Ovary (tissue), 9 donors: ENCODE results near the gene SFXN5. TPM values are rescaled to one million over a fixed set of nuclear protein-coding genes. Genes with fewer than 3 reads are reported as not detected.

Experiments used
- DNase-seq, 5 donors: peaks; one replicate each; pipeline ENCODE4 v3.0.0-alpha.2; 2019 to 2020
- H3K27ac ChIP-seq, 2 donors: fragments of 200-600 bp; one replicate each; pipeline versions ENCODE4 v1.5.1 to v1.8.0; 2019 to 2022
- H3K27me3 ChIP-seq: fragments of 200-600 bp; one replicate; pipeline ENCODE4 v1.8.0; 2022
- H3K36me3 ChIP-seq: fragments of 200-600 bp; sonication (generic); one replicate; pipeline ENCODE4 v1.5.1; 2019
- H3K4me1 ChIP-seq: one replicate; pipeline ENCODE4 v1.8.1; 2013; ENCODE audit warnings: mild to moderate bottlenecking, moderate library complexity; ENCODE audit not compliant: insufficient read depth
- H3K4me3 ChIP-seq: fragments of 200-600 bp; sonication (generic); one replicate; pipeline ENCODE4 v1.5.1; 2017
- H3K9me3 ChIP-seq, 2 donors: fragments of 200-600 bp in 1 of 2; sonication (generic) in 1 of 2; one replicate each; pipeline versions ENCODE4 v1.5.1 to v1.8.1; 2013 to 2019; ENCODE audit warnings: mild to moderate bottlenecking in 1 of 2, moderate library complexity in 1 of 2
- EP300 ChIP-seq: sonication (generic); formaldehyde crosslinking; IDR thresholded peaks from one replicate; pipeline ENCODE4 v1.6.1; 2017; ENCODE audit warnings: antibody characterized with exemption
- POLR2A ChIP-seq: fragments of 450-650 bp; IDR thresholded peaks from one replicate; pipeline ENCODE4 v1.6.1; 2017; ENCODE audit warnings: antibody characterized with exemption, mild to moderate bottlenecking, moderate library complexity
- WGBS, 3 donors: extraction: QIAGEN DNeasy Blood & Tissue Kit in 1 of 3; methylation state at CpG; one replicate each; pipeline versions ENCODE4 v1.1.5 to v1.1.7; 2013 to 2017; 5-methylcytosine and 5-hydroxymethylcytosine counted together
- intact Hi-C, 4 donors: fragments of 100-400 bp; cut with DNase I; formaldehyde crosslinking; loops; one replicate each; pipeline versions ENCODE4 v1.11.0 to v1.15.1; 2022 to 2023
- polyA plus RNA-seq, 2 donors: library from polyadenylated mRNA; stranded (reverse); fragments of 200-250 nt in 1 of 2; fragments of 350-450 nt in 1 of 2; fragmentation: Illumina TruSeq in 1 of 2; extraction: RNeasy Lipid Tissue Mini Kit (QIAGEN cat#74804) in 1 of 2; gene quantifications; one replicate each; pipeline ENCODE4 v1.2.3, GENCODE V29; 2013 to 2014
- total RNA-seq, 7 donors: library from RNA; depleted of rRNA in 2 of 7; stranded (reverse); fragments of >200 nt in 2 of 7; fragmentation: NEBNext Ultra II Directional in 3 of 7; extraction: Animal tissue kit (Norgen Biotek cat#: 25700) in 3 of 7; gene quantifications; one replicate each; pipeline versions ENCODE4 v1.1.0 to v1.2.4, GENCODE V29; 2016 to 2023
- TF ChIP-seq, protein P1 (sequence below), 3 donors: fragments of 450-650 bp in 2 of 3; fragments of 200-600 bp in 1 of 3; IDR thresholded peaks; one replicate each; pipeline versions ENCODE4 v1.5.1 to v1.8.0; 2016 to 2022; ENCODE audit warnings: antibody characterized with exemption in 3 of 3, mild to moderate bottlenecking in 1 of 3
- donor health status: DM: no; HTN: no; CAD: no; lungs with moderate emphysema.
- donor health status: DM: no; HTN: no; CAD: no.
- donor health status: Bipolar disorder and iron deficiency.
- donor health status: DM: yes; HTN: yes; CAD: no.
- donor health status: DM: no; HTN: no; CAD: no.
- donor health status: DM: yes; HTN: yes; CAD: no.

The SFXN5 gene
- total and polyA plus RNA-seq, 9 donors, result 4.3 to 19.3 (median 11.6) TPM

DNA sequence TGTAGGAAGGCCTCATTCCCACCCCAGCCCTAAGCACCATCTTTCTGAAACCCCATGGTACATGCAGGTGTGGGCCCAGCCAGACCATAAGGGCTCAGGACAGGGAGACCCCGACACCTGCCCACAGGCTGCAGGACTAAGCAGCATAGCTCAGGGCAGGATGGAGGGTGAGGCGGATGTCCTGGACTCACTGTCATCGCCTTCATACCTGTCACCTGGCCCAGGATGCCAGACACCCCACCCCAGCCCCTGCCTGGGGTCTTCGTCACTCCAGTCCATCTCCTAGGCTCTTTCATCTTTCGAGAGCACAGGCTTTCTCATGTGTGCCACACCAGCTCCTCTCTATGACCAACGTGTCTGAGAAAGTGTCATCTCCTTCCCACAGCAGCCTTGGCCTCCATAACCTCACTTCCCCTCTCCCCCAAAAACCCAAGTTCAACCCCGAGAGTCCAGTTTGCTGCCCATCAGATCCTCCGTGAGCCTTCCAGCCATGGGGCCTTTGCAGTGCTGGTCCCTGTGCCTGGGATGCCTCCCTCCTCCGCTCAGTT, 82.7 kb downstream of the SFXN5 start:
- Histone ChIP-seq H3K9me3 (no peaks in the 10 kb centered on the region), H3K4me1 (peaks cover 6% of the 10 kb centered on the region), H3K27ac (no peak overlapping the region), H3K4me3 (no peak overlapping the region), H3K27me3 (no peaks in the 10 kb centered on the region), H3K36me3 (no peaks in the 10 kb centered on the region)
- WGBS, 3 donors, result 83 to 90% (median 87%) methylated on average over 9 of the region's 9 CpGs
- peak in 2 of 5 donors; percentile 6 to 8 for DNase-seq
- intact Hi-C loops, result no loop called here
- no peak for TF ChIP-seq EP300
- TF ChIP-seq, protein P1, sequence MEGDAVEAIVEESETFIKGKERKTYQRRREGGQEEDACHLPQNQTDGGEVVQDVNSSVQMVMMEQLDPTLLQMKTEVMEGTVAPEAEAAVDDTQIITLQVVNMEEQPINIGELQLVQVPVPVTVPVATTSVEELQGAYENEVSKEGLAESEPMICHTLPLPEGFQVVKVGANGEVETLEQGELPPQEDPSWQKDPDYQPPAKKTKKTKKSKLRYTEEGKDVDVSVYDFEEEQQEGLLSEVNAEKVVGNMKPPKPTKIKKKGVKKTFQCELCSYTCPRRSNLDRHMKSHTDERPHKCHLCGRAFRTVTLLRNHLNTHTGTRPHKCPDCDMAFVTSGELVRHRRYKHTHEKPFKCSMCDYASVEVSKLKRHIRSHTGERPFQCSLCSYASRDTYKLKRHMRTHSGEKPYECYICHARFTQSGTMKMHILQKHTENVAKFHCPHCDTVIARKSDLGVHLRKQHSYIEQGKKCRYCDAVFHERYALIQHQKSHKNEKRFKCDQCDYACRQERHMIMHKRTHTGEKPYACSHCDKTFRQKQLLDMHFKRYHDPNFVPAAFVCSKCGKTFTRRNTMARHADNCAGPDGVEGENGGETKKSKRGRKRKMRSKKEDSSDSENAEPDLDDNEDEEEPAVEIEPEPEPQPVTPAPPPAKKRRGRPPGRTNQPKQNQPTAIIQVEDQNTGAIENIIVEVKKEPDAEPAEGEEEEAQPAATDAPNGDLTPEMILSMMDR (IDR thresholded peaks at IDR 0.05), result no peak

DNA sequence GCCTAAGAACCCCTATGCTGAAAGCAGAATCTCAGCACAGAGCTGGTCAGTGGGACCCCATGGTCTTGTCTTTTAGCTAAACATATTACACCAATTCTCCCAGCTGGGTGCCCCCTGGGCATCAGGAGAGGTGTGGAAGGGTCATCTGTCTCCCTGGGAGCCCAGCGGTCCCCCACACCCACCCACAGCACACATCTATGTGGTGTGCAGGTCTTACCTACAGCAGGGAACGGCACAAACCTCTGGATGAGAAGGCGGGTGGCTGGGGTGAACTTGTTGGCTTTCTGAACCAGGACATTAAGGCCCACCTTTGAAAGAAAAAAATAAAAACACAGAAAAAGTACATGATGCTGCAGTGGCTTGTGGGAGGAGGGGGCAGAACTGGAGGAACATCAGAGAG, 83.5 kb downstream of the SFXN5 start:
- H3K36me3 ChIP-seq, result no peaks in the 10 kb centered on the region
- intact Hi-C loops, result no loop called here
- peak in 1 of 5 donors; percentile 6 for DNase-seq
- H3K4me1 ChIP-seq, result peaks cover 8% of the 10 kb centered on the region
- no peak overlapping the region for H3K27ac ChIP-seq
- no peaks in the 10 kb centered on the region for H3K27me3 ChIP-seq
- no peak overlapping the region for H3K4me3 ChIP-seq
- no peaks in the 10 kb centered on the region for H3K9me3 ChIP-seq
- 90 to 98% (median 93%) methylated on average over 3 of the region's 3 CpGs for WGBS, 3 donors
- TF ChIP-seq, protein P1 (IDR thresholded peaks at IDR 0.05), result no peak
- no peak for TF ChIP-seq POLR2A
- TF ChIP-seq EP300, result no peak

- no peaks in the 10 kb centered on the region for H3K9me3 ChIP-seq
- WGBS, 3 donors, result 79 to 81% (median 81%) methylated on average over 12 of the region's 12 CpGs
- no peaks in the 10 kb centered on the region for H3K36me3 ChIP-seq
- intact Hi-C loops, result no loop called here
- TF ChIP-seq EP300, result no peak
- no peak overlapping the region for H3K4me3 ChIP-seq
- H3K4me1 ChIP-seq, result peaks cover 8% of the 10 kb centered on the region
- no peak overlapping the region for H3K27ac ChIP-seq
- DNase-seq, result no peak
- no peaks in the 10 kb centered on the region for H3K27me3 ChIP-seq
These were observed 85.4 kb downstream of the SFXN5 start for GRCh38 chr2:72985891-72986683.

DNA sequence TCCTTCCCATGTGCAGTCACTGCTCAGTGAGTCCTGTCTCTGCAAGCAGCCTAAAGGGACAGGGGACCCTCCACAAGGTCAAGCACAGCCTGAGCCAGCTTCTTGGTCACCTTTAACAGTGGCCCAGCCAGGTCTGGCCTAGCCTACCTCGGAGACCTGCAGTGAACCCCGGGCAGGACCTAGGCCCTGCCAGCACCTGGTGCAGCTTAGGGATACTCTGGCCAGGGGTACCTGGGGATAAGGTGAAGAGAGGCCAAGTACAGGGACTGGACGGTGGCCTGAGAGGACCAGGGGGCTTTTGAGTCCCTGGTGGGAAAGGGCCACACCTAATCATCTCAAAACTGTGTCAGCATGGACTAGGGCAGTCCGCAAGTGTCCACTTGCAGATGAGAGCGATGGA, 86.4 kb downstream of the SFXN5 start:
- TF ChIP-seq EP300 (no peak), POLR2A (no peak)
- TF ChIP-seq, protein P1 (IDR thresholded peaks at IDR 0.05), result no peak
- Histone ChIP-seq H3K9me3 (no peaks in the 10 kb centered on the region), H3K27me3 (no peaks in the 10 kb centered on the region), H3K4me3 (no peak overlapping the region), H3K36me3 (no peaks in the 10 kb centered on the region), H3K4me1 (peaks cover 8% of the 10 kb centered on the region), H3K27ac (no peak overlapping the region)
- intact Hi-C loops, result no loop called here
- no peak for DNase-seq
- WGBS, 3 donors, result 94 to 97% (median 95%) methylated on average over 5 of the region's 5 CpGs

DNA sequence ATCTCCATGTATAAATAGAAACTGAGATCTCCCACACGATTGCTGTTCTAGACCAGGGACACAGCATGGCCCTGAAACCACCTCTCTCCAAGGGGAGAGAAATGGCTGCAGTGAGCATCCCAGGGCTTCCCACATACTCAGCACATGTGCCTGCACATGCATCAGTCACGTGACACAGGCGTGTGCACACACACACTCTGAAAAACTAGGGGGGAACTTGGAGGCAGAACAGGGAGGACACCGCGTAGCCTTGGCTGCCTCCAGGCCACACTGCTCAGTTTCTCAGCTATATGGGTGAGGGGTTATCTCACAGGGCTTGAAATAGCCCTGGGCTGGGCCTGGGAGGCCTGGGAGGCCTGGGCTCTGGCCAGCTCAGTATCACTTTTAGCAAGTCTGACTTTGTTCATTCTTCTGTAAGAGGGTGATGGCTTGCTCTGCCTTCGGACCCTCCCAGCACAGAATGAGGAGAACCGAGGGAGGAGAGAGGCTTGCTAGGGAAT, 87.3 kb downstream of the SFXN5 start:
- intact Hi-C loops, result no loop called here
- Histone ChIP-seq H3K4me3 (no peak overlapping the region), H3K9me3 (no peaks in the 10 kb centered on the region), H3K4me1 (peaks cover 8% of the 10 kb centered on the region), H3K36me3 (no peaks in the 10 kb centered on the region), H3K27me3 (no peaks in the 10 kb centered on the region), H3K27ac (no peak overlapping the region)
- WGBS, 3 donors, result 30 to 37% (median 36%) methylated on average over 7 of the region's 7 CpGs
- TF ChIP-seq EP300 (no peak), POLR2A (no peak)
- TF ChIP-seq, protein P1 (IDR thresholded peaks at IDR 0.05), result no peak
- peak in 4 of 5 donors; percentile 36 to 59 (median 40) for DNase-seq
